Parathyroid adenoma (tissue), 2 donors: ENCODE results near the gene F7.

ENCODE experiments used
- H2AFZ ChIP-seq: fragments of 300-600 bp; sonication (generic); one replicate; pipeline ENCODE4 v1.7.0; 2017; ENCODE audit warnings: antibody characterized with exemption, mild to moderate bottlenecking
- H3K27ac ChIP-seq: fragments of 300-600 bp; sonication (generic); one replicate; pipeline ENCODE4 v1.7.0; 2017
- H3K27me3 ChIP-seq: fragments of 300-600 bp; sonication (generic); one replicate; pipeline ENCODE4 v1.7.0; 2017; ENCODE audit warnings: low read length; ENCODE audit not compliant: control insufficient read depth, insufficient read depth
- H3K36me3 ChIP-seq: fragments of 300-600 bp; sonication (generic); one replicate; pipeline ENCODE4 v1.7.0; 2017; ENCODE audit warnings: low read length; ENCODE audit not compliant: control insufficient read depth, insufficient read depth
- H3K4me1 ChIP-seq: fragments of 300-600 bp; sonication (generic); one replicate; pipeline ENCODE4 v1.7.0; 2017; ENCODE audit warnings: control low read depth
- H3K4me2 ChIP-seq: fragments of 300-600 bp; sonication (generic); one replicate; pipeline ENCODE4 v1.7.0; 2017; ENCODE audit warnings: low read length
- H3K4me3 ChIP-seq: fragments of 300-600 bp; sonication (generic); one replicate; pipeline ENCODE4 v1.7.0; 2017; ENCODE audit warnings: low read depth, low read length
- H3K79me2 ChIP-seq: fragments of 300-600 bp; sonication (generic); one replicate; pipeline ENCODE4 v1.7.0; 2017; ENCODE audit warnings: control low read depth
- H3K9ac ChIP-seq: fragments of 300-600 bp; sonication (generic); one replicate; pipeline ENCODE4 v1.7.0; 2017; ENCODE audit warnings: mild to moderate bottlenecking
- H3K9me3 ChIP-seq: fragments of 300-600 bp; sonication (generic); one replicate; pipeline ENCODE4 v1.7.0; 2017; ENCODE audit warnings: low read length; ENCODE audit not compliant: control insufficient read depth
- TF ChIP-seq, protein P1 (sequence below): fragments of 300-600 bp; sonication (generic); IDR thresholded peaks from one replicate; pipeline ENCODE4 v1.7.0; 2017; ENCODE audit warnings: antibody characterized with exemption, mild to moderate bottlenecking
- donor health status: primary hyperparathyroidism.

The F7 gene

DNA sequence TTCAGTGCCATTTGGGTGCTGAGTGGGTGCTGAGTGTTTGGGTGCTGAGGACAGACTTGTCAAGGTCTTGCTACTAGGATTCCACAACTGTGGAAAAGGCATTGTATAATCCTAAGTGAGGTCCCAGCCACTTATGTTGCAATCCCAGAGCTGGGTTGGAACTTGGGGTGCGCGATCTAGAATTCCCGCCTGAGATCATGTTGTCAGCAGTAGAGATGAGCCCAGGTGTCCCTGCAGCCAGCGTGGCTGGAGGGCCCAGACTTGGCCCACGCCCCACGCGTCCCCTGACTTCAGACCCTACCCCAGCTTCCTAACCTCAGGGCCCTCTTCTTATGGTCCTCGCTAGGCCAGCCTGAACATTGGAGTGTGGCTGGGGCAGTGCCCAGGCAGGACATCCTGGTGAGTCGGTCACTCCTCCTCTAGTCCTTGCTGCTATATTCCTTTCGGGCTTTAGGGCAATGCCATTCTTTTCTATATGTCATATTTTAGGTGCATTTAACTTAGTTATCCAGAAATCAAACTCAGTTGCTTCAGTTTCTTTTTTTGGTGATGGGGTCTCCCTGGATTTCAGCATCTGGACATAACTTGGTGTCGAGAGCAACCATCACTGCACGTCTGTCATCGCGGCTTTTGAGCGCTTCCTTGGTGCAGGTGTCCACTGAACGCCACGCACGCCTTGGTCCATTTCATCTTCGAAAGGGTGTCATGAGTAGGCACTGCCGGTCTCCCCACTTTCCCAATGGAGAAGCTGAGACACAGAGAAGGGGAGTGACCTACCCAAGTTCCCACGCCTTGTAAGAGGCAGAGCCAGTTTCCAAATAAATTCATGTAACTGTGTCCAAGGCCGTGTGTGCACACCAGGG, 46.4 kb upstream of the F7 start:
- H3K4me2 ChIP-seq, result no peak overlapping the region
- H3K36me3 ChIP-seq, result no peaks in the 10 kb centered on the region
- no peak overlapping the region for H3K27ac ChIP-seq
- peaks cover 3% of the 10 kb centered on the region for H3K4me1 ChIP-seq
- no peak overlapping the region for H3K4me3 ChIP-seq
- TF ChIP-seq, protein P1, sequence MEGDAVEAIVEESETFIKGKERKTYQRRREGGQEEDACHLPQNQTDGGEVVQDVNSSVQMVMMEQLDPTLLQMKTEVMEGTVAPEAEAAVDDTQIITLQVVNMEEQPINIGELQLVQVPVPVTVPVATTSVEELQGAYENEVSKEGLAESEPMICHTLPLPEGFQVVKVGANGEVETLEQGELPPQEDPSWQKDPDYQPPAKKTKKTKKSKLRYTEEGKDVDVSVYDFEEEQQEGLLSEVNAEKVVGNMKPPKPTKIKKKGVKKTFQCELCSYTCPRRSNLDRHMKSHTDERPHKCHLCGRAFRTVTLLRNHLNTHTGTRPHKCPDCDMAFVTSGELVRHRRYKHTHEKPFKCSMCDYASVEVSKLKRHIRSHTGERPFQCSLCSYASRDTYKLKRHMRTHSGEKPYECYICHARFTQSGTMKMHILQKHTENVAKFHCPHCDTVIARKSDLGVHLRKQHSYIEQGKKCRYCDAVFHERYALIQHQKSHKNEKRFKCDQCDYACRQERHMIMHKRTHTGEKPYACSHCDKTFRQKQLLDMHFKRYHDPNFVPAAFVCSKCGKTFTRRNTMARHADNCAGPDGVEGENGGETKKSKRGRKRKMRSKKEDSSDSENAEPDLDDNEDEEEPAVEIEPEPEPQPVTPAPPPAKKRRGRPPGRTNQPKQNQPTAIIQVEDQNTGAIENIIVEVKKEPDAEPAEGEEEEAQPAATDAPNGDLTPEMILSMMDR, result no peak
- H3K27me3 ChIP-seq, result no peaks in the 10 kb centered on the region
- H3K79me2 ChIP-seq, result no peaks in the 10 kb centered on the region
- no peak overlapping the region for H2AFZ ChIP-seq
- H3K9ac ChIP-seq, result no peak overlapping the region
- H3K9me3 ChIP-seq, result no peaks in the 10 kb centered on the region

DNA sequence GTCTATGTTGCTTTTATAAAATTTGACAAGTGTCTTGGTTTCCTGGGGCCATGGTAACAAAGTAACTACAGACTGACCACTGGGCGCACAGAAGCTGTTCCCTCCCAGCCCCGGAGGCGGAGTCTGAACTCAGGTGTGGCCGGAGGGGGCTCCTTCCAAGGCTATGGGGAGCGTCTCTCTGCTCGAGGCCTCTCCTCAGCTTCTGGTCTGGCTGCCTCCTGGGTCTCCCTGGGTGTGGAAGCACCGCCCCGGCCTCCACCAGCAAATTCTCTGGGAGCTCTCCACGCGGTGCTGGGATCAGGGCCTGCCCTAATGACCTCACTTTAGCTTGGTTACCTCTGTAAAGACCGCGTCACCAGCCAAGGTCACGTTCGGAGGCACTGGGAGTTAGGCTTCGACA, 45.7 kb upstream of the F7 start:
- TF ChIP-seq, protein P1, result no peak
- Histone ChIP-seq H3K27ac (no peak overlapping the region), H3K36me3 (no peaks in the 10 kb centered on the region)

DNA sequence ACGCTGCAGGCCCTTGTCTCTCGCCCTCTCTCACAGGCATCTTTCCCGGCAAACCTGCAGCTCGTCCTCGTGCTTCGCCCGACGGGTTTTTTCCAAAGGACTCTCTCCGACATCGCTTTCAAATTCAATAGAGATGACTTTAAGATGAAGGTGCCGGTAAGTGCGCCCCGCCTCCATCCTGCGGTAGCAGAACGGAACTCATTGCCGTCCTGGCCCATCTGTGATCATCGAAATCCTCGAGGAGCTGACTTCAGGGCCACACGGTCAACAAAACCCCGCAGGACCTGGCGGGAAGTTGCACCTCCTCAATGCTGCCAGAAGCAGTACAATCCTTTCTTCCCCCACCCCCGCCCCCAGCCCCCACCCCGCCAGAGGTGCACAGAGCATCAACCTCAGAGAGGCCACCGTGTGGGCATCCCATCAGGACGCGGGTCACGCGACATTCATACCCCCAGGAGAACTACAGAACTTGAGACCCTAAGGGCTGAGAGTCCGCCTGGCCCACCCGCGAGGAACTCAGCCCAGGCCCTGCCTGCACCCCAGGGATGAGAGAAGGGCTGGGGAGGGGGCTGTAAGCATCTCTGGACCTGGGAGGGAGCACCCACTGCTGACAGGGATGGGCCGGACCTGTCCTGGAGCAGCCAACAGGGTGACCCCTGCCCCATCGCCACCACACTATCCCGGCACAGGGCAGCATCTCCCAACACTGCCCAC, 44.9 kb upstream of the F7 start:
- TF ChIP-seq, protein P1, result no peak
- Histone ChIP-seq H3K4me3 (no peak overlapping the region), H3K4me2 (no peak overlapping the region), H3K27ac (no peak overlapping the region), H3K27me3 (no peaks in the 10 kb centered on the region), H3K36me3 (no peaks in the 10 kb centered on the region), H3K9ac (no peak overlapping the region), H3K79me2 (no peaks in the 10 kb centered on the region), H2AFZ (no peak overlapping the region), H3K4me1 (no peaks in the 10 kb centered on the region), H3K9me3 (no peaks in the 10 kb centered on the region)

More for the DNA sequence above, 45.7 kb upstream of the F7 start:
- Histone ChIP-seq H3K9ac (no peak overlapping the region), H3K9me3 (no peaks in the 10 kb centered on the region), H2AFZ (no peak overlapping the region), H3K79me2 (no peaks in the 10 kb centered on the region), H3K4me3 (no peak overlapping the region), H3K27me3 (no peaks in the 10 kb centered on the region), H3K4me2 (no peak overlapping the region), H3K4me1 (peaks cover 3% of the 10 kb centered on the region)

DNA sequence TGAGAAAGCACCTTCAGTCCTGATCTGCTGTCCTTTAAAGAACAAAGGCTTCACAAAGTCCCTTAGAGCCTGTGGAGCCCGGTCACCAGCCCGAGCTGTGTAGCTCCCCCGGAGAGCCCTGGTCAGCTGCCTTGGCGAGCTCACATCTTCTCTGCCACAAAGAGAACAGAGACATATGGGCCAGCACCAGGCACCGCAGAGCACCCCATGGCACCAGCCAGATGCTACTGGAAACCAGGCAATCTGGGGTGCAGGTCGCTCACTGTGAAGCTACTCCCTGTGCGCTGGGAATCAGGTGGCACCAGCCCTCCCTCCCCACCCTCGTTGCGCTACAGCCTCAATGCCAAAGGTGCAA, 44.3 kb upstream of the F7 start:
- no peak overlapping the region for H3K4me2 ChIP-seq
- no peaks in the 10 kb centered on the region for H3K27me3 ChIP-seq
- TF ChIP-seq, protein P1, result no peak
- no peak overlapping the region for H2AFZ ChIP-seq
- no peaks in the 10 kb centered on the region for H3K4me1 ChIP-seq
- H3K9me3 ChIP-seq, result no peaks in the 10 kb centered on the region
- H3K36me3 ChIP-seq, result no peaks in the 10 kb centered on the region
- no peak overlapping the region for H3K4me3 ChIP-seq
- H3K79me2 ChIP-seq, result no peaks in the 10 kb centered on the region
- H3K27ac ChIP-seq, result no peak overlapping the region
- no peak overlapping the region for H3K9ac ChIP-seq
